ENCODE measurements around the gene RAD21L1. TPM values are rescaled to one million over a fixed set of nuclear protein-coding genes. Genes with fewer than 3 reads are reported as not detected.

Gene RAD21L1
- total RNA-seq, 4 donors from 2014 or later = not detected

DNA sequence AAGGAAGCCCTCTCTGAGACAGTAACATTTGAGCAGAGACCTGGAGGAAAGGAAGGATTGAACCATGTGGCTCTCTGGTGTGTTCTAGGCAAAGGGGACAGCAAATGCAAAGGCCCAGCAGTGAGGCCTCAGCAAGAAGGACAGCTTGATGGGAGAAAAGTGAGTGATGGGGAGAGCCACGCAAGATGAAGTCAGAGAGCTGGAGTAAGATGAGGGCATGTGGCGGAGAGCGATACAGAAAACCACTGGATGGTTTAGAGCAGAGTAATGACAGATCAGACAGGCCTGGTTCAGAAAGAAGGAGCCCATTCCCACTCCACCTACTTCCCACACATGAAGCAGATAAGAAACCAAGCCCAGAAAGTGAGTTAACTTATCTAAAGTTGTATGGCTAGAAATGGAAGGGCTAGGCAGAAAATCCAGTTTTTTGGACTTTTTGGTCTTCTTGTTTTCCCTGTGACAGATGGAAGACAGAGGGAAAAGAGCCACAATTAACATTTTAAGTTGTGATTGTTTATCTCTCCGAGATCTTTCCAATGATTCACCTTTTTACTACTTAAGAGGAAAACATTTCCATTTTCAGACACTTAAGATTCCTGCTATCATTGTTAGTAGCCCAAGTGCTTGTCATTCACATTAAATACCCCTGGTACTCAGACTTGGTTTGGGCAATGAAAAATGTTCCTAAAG is 39.5 kb downstream of the RAD21L1 start:
- Histone ChIP-seq H3K4me3 (peak overlapping the region; percentile 68 to 90), H3K27ac (peak overlapping the region; percentile 31 to 88 (median 79)), H3K9me3 (no peaks in the 10 kb centered on the region), H3K4me1 (peaks cover 0 to 25% (median 6%) of the 10 kb centered on the region in 3 donors), H3K36me3 (no peaks in the 10 kb centered on the region), H3K27me3 (peaks cover 7% of the 10 kb centered on the region)
- 38 to 91% methylated on average over 1 to 4 of the region's 4 CpGs for WGBS, 2 donors (ENCODE audit: low coverage in 1 of 2)
- ATAC-seq = no peak
- no peak for TF ChIP-seq POLR2A (IDR thresholded peaks at IDR 0.05)
- no peak for TF ChIP-seq POLR2AphosphoS5 (IDR thresholded peaks at IDR 0.05)
- no peak for TF ChIP-seq CTCF (IDR thresholded peaks at IDR 0.05)
- no peak for TF ChIP-seq EP300 (IDR thresholded peaks at IDR 0.05)

DNA sequence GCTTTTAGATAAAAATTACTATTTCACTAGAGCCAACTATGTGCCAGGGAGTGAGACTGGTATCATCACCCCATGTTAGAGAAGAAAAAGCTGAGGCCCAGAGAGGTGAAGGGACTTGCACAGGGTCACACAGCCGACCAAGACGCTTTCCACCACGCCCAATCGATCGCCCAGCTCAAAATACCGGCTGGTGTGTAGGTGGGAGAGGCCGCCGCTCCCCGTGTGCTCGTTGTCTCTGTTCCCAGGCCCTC is 40.0 kb downstream of the RAD21L1 start:
- WGBS, 2 donors (ENCODE audit: low coverage in 1 of 2) = 0% methylated on average over 5 to 6 of the region's 10 CpGs
- Histone ChIP-seq H3K4me1 (peaks cover 0 to 25% (median 6%) of the 10 kb centered on the region in 3 donors), H3K27me3 (peaks cover 7% of the 10 kb centered on the region), H3K36me3 (no peaks in the 10 kb centered on the region), H3K4me3 (peak overlapping the region; percentile 68 to 90), H3K27ac (peak overlapping the region; percentile 31 to 88 (median 79)), H3K9me3 (no peaks in the 10 kb centered on the region)
- no peak for ATAC-seq
- TF ChIP-seq POLR2AphosphoS5 (IDR thresholded peaks at IDR 0.05) (no peak), CTCF (IDR thresholded peaks at IDR 0.05) (no peak), EP300 (IDR thresholded peaks at IDR 0.05) (no peak), POLR2A (IDR thresholded peaks at IDR 0.05) (no peak)

DNA sequence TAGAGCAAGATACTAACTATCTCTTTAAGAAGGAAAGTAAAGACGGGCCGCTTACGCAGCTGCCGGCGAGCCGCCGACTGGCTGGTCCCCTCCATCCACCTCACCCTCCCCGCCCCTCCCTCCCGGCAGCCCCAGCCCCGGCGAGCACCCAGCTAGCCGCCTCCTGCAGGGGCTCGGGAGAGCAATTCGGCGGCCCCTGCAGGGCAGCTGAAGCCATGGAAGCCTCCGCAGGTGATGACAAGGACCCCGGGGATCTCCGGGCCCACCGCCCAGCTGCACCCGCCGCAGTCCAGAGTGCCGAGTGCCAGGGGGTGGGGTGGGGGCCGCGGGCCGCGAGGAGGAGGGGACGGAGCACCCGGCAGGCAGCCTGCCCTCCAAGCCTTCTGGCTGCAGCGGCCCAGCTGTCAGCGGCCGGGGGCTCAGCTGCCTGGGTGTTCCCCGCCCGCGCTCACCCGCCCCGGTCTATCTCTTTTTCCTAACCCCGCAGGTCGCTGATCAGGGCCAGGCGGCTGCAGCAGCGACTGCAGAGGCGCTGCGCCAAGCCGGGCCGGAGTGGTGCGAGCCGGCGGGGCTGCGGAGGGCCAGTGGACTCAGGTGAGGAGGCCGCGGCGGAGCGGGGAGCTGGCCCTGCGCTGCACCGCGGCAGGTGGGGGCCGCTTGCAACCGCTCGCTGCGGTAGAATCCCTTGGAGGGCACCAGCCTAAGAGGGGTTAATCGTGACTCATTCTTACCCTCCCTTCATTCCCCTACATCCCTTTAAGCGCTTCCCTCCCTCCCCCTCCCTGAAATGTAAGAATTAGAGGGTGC is 40.5 kb downstream of the RAD21L1 start, which contains the start of gene SNPH:
SNPH (plus strand) TSS at position 128 of the 807 bp plus-strand sequence. CDS start 29,946 bp downstream, outside the sequence.
- Histone ChIP-seq H3K4me1 (peaks cover 0 to 25% (median 6%) of the 10 kb centered on the region in 3 donors), H3K9me3 (no peaks in the 10 kb centered on the region), H3K27me3 (peaks cover 6% of the 10 kb centered on the region), H3K4me3 (peak within 1 kb of the TSS; percentile 68 to 90), H3K36me3 (no peaks in the 10 kb centered on the region), H3K27ac (peak within 1 kb of the TSS; percentile 31 to 88 (median 79))
- no CpG with 5 or more reads among the region's 61 CpGs for WGBS, 2 donors (ENCODE audit: low coverage in 1 of 2)
- peak; percentile 95 for ATAC-seq
- no peak for TF ChIP-seq POLR2A (IDR thresholded peaks at IDR 0.05)
- no peak for TF ChIP-seq EP300 (IDR thresholded peaks at IDR 0.05)
- TF ChIP-seq CTCF (IDR thresholded peaks at IDR 0.05) = no peak
- no peak for TF ChIP-seq POLR2AphosphoS5 (IDR thresholded peaks at IDR 0.05)

DNA sequence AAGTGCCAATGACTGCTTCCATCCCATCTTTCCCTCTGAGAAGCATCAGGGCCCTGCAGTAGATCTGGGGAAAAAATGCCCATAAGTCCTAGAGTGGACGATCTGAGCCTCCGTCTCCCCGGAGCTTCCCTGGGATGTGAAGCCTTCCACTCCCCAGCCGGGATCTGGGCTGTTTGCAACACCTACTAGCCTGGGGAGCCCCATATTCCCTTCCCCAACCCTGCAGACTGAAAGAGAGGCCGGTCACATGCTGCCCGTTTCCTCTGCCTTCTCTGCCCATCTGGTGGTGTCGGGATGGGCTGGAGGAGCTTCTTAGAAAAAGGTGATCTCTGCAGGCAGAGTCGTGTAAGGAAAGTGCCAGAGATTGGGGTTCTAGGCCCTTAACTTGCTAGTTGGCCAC is 41.3 kb downstream of the RAD21L1 start:
- Histone ChIP-seq H3K9me3 (no peaks in the 10 kb centered on the region), H3K4me1 (peaks cover 0 to 25% (median 6%) of the 10 kb centered on the region in 3 donors), H3K4me3 (peak overlapping the region in 1 of 2 donors; percentile 90), H3K27ac (peak overlapping the region in 3 of 4 donors; percentile 77 to 88 (median 81)), H3K36me3 (peaks cover 0 to under 1% of the 10 kb centered on the region in 2 donors), H3K27me3 (no peaks in the 10 kb centered on the region)
- ATAC-seq = no peak
- TF ChIP-seq CTCF (IDR thresholded peaks at IDR 0.05) = no peak
- TF ChIP-seq POLR2A (IDR thresholded peaks at IDR 0.05) = no peak
- no peak for TF ChIP-seq POLR2AphosphoS5 (IDR thresholded peaks at IDR 0.05)
- no peak for TF ChIP-seq EP300 (IDR thresholded peaks at IDR 0.05)
- WGBS, 2 donors (ENCODE audit: low coverage in 1 of 2) = 0 to 67% methylated on average over 1 to 4 of the region's 8 CpGs

Measured in gastroesophageal sphincter (tissue), 4 donors.